CD4-positive, alpha-beta T cell treated with Interleukin-17A for 4 hours (primary cell): ENCODE data around the gene SAMD13.
"Not testable (repeated sequence)": the region's sequence is repeated elsewhere in the genome, so short reads cannot be mapped to it uniquely, and the experiment has no call there.

Source experiments
- DNase-seq: peaks from one replicate; pipeline ENCODE4 v3.0.0-alpha.2; 2020; ENCODE audit warnings: mixed read lengths

SAMD13 gene

DNA sequence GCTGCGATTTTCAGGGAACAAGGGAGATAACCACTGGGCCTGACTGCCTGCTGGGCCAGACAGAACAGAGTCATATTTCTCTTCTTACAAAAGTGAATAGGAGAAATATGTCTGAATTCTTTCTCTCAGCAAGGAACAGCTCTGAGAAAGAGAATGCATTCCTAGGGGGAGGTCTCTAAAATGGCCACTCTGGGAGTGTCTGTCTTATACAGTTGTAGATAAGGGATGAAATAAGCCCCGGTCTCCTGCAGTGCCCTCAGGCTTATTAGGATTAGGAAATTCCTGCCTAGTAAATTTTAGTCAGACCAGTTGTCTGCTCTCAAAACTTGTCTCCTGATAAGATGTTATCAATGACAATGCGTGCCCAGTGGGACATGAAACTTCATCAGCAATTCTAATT lies 14.1 kb upstream of the SAMD13 start:
- not testable (repeated sequence) for DNase-seq

DNA sequence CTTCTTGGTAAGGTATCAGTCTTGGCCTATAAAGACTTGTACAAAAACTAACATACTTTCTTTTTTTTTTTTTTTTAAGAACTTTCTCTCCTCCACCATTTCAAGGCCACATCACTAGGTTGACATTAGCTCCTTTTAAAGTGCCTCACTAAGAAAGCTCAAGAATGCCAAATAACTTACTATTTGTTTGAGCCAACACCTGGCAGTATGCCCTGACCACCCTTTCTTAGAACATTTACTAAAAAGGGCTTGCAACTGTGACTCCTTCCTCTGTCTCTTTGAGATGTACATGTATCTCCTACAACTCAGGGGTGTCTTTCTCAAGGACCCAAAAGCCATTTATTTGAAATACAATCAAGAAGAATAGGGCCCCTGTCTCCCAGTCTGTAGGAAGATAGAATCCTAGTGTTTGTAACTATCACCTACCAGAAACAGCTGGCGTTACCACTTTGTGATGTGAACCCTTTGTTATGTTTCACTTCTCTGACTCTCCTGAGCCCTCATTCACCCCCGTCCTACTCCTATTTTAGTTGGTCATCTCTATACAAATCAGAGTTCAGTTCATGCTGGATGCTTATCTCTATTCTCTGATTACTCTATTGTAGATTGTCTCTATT lies 12.2 kb upstream of the SAMD13 start:
- no peak for DNase-seq

DNA sequence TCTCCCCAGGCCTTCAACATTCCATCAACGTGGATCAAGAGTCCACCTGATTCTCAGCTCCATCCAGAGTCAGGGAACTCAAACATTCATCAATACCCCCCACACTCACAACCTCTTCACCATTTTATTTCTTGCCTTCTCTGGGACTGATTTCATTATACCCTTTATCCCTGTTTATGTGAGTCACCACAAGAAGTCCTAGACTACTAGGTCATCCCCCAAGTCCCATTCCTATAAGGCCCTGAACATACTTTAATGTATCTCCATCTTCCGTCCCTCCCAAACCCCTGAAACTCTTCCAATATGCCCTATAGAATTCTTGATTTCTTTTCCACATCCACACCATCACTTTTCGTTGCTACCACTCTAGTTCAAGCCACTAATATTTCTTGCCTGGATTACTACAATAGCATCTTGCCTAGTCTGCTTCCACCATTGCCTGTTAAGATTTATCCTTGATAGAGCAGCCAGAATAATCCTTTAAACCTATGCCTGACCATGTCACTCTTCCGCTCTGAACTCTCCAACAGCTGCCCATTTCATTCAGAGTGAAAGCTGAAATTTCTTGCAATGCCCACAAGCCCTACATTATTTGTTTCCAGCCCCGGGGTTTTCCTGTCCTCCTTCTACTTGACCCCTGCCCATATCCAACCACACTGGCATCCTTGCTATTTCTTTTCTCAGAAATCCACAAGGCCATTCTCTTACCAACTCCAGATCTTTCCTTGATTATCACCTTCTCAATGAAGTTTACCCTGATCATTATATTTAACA lies 9.4 kb upstream of the SAMD13 start:
- no peak for DNase-seq

DNA sequence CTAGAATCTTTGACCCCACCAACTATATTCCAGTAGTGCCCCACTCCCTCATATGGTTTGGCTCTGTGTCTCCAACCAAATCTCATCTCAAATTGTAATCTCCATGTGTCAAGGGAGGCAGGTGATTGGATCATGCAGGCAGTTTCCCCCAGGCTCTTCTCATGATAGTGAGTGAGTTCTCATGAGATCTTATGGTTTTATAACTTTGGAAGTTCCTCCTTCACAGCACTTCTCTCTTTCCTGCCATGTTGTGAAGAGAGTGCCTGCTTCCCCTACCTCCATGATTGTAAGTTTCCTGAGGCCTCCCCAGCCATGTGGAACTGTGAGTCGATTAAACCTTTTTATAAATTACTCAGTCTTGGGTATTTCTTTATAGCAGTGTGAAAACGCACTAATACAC lies 7.7 kb upstream of the SAMD13 start:
- no peak for DNase-seq

DNA sequence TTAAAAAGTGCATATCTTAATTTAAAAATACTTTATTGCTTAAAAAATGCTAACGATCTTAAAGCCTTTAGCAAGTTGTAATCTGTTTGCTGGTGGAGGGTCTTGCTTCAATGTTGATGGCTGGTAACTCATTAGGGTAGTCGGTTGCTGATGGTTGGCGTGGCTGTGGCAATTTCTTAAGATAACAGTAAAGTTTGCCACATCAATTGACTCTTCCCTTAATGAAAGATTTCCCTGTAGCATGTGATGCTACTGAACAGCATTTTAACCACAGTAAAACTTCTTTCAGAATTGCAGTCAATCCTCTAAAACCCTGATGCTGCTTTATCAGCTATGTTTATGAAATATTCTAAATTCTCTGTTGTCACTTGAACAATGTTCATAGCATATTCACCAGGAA lies 6.8 kb upstream of the SAMD13 start:
- no peak for DNase-seq

DNA sequence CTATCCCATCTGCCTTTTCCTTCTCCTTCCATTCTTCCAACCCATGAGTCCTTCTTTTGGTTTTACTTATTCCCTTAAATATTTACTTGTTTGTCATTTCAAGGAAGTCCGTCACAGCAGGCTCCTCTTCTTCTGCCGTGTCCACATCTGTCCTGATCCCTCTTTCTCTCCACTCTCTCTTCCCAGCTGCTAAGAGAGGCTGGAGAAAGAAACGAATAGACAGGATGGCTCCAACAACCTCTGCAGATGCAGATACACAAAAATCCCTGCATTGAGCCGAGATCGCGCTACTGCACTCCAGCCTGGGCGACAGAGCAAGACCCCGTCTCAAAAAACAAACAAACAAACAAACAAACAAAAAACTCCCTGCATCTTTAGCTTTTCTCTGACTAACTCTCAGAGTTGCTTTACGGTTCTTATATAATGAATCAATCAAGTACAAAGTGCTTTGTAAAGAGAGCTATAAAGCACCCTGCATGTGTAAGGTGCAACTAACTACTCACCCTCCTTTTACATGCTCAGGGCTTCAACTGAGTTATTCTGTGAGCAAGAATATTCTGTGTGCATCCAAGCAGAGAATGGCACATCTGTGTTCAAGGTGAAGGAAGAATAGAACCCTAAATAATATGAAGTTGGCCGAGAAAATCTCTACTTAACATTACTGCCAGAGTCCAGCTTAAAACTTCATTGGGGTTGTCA lies 3.8 kb upstream of the SAMD13 start:
- DNase-seq, result no peak

DNA sequence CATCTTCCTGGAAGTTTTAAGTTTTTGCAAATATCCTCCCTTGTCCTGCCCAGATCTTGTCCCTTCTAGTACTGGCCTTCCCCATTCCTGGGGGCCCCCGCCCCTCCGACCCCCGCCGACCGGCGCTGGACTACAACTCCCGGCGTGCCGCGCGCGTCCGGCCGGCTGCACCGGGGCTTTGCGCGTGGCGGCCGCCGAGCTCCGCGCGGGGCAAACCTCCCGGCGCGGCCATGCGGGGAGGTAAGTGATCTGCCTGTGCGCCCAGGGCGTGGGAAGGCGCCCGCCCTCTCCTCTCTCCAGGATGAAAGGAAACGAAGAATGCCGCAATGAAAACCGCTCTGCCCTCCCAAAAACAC lies 3.2 kb upstream of the SAMD13 start:
- peak; percentile 66 for DNase-seq

DNA sequence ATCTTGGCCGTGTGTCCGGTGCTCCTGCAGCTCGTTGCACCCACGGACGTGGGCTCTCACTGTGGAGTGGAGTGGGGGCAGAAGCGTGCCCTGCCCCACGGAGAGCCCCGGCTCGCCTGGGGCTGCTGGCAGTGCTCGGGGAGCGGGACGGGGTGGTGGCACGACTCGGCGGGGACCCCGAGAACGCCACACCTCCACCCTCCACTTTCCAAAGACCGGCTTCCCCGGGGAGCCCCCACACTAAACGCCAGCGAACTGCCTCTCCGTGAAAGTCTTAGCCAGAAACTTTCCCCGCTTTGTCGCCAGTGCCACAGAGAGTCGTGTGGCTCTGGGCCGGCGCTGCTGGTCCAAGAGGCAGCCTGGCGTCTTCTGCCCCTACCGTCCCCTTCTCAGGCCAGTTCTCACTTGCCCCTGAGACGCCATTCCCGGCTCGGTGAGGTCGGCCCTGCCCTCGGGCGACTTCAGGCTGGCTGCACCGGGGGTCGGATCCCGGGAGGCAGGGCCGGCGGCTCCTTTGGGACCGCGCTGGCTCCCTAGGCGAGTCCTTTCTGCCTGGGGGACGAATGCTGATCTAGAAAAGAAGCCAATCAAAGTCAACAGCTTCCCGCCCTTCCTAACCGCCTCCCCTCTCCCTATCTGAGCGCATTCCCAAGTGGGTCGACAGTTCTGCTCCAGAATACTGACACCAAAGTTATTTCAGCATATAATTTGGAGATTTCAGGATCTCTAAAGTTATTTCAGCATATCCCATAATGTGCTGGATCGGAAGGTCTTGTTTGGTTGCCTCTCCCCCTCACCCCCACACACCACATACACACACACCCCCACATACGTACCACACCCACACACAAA lies 2.6 kb upstream of the SAMD13 start:
- peak; percentile 43 for DNase-seq

DNA sequence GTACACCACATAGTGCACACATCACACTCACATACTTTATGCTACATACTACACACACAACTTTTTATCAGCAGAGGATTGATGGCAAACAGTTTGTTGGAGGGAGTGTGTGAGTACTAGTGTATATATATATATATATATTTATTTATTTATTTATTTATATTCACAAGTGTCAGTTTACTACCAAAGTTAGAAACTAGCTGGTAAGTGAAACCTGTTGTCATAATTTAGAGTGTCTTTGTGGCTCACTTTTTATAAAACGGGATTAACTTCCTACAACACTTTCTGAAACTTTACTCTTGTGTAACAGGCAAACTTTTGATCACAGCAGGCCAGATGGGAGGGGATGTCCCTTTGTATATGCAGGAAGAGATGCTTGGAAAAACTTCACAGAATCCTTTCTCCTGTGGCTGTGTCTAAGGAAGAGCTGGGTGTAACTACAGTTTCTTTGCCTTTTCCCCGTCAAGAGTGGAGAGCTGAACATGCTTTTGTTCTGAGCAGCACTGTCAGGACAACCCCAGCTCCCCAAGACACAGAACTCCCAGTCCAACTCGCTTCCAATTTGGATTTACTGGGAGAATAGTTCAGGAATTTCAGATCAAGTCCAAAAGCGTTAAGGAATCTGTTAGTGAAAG lies 1.9 kb upstream of the SAMD13 start:
- no peak for DNase-seq

DNA sequence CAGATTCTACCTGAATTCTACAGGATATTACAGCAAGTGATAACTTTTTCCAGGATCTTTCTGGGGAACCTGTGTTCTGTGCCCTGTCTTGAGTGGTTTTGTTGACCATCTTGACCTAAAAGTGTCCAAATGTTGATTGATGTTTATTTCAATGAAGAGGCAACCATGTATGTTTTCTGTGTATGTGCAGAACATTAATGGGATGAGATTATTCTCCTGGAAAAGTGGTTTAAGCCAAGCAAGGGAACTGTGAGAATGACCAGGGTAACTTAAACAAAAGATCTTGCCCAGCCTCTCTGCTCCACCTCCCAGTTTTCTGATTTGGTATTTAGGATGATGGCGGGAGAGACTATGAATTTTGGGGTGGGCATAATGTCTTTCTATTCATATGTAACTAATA lies 1.0 kb upstream of the SAMD13 start:
- DNase-seq, result no peak

DNA sequence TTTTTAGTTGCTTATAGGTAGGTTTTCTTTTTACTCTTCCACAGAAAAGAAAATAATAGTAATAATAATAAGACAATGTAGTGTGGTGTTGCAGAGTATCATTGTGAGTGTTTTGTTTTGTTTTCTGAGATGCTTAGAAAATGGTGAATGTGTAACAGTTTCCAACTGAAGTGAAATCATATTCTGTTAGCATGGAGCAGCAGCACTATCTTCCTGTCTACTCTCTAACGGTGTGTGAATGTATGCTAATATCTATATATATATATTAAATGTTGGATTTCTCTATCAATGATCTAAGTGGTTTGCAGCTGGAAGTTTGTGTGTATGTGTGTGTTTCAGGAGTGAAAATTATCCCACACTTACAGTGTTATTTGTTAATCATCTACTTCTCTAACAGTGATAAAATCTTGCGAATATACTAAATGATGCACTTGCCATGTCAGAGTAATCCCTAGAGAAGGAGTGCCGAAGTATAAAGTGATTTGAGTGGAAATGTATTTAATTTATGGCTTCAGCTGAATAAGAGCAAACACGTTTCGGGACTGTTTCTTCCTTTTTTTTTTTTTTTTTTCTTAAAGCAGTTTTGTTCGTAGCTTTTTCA lies 377 bp downstream of the SAMD13 start:
- no peak for DNase-seq

DNA sequence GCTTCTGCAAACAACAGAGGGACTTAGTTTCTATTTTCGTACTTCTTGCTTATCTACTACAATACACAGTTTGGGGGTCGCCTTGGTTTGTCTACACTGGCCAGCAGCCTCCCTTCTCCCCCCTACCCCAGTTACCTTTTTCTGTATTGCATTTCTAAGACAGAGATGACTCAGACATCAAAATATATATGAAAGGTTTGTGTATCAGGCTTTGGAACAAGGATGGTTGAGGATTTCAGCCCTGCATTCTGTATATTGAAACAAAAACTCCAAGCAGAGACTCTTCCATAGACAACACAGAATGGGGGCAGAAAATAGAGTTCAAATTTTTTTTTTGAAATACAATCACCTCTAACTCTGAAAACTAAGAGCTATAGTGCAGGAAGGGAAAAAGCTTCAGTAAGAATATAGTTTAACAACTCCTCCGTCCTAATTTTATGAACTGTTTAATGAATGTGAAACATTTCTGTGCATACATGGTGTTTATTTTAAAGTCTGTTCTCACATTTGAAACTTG lies 1.9 kb downstream of the SAMD13 start:
- no peak for DNase-seq

DNA sequence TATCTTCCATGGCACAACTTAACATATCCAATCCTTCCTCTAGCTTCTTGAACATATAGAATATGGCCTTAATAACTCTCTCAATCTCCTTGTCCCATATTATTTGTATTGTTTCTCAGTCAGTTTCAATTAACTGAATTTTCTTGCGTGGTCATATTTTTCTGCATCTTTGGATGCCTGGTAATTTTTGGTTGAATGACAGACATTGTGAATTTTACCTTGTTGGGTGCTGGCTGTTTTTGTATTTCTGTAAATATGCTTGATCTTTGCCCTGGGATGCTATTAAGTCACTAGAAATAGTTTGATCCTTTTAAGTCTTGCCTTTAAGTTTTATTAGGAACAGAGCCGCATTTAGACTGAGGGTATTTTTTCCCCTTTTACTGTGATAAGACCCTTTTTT lies 5.9 kb downstream of the SAMD13 start:
- DNase-seq, result no peak

DNA sequence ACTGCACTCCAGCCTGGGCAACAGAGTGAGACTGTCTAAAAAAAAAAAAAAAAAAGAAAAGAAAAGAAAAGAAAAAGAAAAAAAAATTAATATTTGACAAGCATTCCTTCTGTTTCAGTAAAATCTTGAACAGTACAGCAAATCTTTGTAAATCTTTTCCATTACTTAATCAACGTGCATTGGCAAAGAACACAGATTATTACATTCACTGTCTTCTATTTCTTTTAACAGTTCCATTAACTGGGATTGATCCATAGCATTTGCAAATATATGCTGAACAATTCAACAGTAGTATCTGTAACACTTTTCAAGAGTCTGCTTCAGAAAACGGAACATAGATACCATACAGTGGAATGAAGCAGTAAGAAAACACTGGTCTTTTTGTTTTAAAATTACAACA lies 9.8 kb downstream of the SAMD13 start:
- no peak for DNase-seq

DNA sequence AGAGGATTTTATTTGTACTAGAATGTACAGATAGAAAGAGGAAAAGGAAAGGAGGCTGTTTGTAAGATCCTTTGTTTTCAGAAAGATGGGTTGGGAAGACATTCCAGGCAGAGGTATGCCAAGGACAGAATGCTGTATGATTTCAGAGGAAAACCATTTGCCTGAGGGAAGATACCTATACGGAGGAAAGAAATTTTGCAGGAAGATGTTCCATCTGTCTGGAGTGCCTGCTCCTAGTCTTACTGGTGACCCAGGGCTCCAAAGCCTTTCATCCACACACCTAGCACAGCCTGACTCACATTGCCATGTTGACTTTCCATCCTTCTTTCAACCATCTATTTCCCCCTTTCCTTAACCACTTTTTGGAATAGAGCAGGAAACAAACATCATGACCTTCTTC lies 18.2 kb downstream of the SAMD13 start:
- no peak for DNase-seq

DNA sequence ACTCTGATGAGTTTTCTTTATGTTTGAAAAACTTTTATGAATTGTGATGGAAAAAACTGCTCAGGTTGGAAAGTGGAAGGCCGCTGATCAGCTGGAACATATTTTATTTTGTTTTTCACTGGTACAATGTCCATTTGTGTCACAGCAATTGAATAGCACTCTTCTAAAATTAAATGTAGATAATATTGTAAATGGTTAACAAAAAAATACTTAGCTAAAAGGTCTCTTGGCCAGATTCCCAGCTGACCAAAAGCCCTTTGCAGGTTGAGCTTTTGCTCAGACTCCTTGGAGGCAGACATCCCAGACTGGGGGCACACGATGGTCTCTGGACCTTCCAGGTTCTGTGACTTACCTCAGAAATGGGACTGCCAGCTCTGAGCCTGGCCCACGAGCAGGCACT lies 26.3 kb downstream of the SAMD13 start:
- no peak for DNase-seq

DNA sequence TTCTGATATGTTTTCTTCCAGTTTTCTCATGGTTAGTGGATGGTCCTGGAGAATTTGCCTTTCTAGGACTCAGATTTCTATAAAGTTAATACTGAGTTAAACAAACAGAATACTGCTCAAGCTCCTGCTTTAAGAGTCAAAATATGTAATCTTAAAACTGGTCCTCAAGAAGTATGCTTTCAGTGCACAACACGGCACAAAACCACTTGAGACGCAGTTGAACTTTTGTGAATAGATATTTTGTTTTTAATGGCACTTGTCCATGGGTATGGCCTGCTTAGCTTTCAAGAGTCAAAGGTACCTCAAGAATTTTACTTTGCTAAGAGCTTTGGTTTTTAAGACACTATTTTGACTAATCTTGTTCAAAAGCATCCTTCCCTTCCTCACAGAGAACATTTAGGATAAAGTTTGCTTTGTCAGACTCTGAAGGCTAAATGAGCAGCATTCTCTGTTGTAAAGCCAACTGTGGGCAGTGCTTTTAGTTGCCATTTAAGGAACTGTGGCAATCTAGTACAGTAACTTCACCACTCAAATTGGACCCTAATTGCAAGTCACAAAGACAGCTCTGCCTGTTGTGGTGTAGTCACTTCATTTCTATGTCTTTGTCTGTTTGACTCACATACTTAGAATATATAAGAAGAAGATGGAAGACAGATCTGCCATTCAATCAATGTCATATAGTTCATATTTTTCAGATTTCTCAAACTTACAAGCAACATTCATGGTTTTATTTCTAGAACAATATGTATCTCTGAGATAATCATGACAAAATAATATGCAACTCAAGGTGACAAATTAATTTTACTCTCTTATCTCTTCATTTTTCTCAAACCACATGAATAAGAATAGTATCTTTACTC lies 28.8 kb downstream of the SAMD13 start:
- no peak for DNase-seq

DNA sequence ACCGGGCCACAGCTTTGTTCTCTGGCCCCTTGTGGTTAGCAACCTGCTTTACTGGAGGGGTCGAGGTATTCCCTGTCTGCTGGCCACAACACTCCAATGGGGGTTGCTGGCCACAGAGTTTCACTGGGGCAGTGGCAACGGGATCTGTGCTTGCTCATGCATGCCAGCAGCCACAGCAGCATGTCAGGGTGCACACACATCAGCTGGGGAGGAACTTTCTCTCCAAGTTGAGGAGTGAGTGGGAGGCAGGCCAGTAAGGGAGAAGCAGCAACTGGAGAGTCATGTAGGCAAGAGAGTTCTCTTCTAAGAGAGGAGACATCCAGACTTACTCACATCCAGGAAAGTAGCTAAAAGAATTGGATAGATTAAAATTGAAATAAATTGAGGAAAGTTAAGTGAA lies 38.0 kb downstream of the SAMD13 start:
- DNase-seq, result no peak

DNA sequence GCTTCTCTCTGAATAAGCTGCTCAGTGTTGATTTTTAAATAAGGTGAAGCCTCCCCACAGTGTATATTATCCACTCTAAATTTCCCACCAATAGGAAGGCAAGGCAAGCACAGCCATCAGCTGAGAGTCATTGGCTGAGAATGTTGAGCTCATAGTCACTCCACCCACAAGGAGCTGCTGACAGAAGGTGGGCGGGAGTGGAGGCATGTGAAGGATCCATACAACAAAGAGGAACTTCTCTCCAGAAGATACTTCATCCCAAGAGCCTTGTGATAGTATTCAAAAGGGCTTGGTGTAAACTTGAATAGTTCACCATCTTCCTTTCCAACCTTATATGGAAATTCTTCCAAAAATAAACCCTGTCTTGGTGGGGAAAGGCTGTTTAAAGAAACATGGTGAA lies 42.8 kb downstream of the SAMD13 start:
- no peak for DNase-seq

DNA sequence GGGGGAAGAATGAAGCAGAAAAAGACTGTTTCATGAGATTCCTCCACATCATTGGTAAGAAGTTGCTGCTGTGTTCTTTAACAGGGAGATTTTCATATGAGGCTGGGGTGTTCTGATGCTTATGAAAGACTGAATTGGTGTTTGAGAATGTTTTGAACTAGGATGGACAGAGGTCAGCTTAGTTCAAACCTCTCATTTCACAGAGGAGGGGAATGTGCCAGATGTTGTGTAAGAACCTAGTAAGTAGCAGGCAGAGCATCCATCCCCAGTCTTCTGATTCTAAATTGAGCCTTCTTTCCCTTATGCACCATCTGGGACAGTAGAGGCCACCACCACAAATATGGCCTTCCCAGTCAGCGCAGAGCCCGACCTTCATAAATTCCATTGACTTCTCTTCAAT lies 43.7 kb downstream of the SAMD13 start:
- no peak for DNase-seq

DNA sequence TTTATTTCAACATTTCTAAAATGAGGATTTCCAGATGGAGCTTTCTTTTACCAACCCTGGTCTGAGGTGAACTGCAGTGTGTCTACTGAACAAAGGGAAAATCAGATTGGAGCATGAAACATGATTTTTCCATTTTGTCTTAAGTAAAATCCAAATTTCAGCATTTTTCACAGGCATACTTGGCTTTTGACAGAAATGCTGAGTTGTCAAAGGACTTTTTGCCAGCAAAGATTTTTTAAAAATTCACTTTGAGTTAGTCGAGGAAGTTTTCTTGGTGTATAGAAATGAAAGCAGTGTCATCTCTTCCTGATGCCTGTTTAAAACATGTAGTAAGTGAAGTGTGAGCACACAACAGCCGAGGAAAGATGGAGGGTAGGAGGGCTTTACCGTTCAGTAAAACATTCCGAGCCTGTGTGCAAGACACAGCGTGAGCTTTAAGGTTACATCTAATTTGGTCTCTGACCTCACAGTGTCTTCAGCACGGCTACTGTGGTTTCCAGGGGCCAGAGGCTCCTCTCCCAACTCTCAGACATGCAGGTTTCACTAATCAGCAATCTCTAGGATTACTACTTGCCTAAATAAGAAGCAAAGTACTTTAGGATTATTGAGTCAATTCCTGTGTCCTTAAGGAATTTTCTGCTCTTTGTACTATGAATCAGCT lies 45.9 kb downstream of the SAMD13 start:
- DNase-seq, result no peak
